HG03280 (cell line): Measurements from ENCODE around the gene F11R.
A peak's percentile ranks its signal among the peaks of the same experiment; 100 is the strongest.
"Not testable (repeated sequence)": the region's sequence is repeated elsewhere in the genome, so short reads cannot be mapped to it uniquely, and the experiment has no call there.

Experiments
- ATAC-seq: cut with Tn5 transposase; IDR thresholded peaks from one replicate; pipeline ENCODE4 v1.9.1; 2021; ENCODE audit warnings: mild to moderate bottlenecking, moderate library complexity; ENCODE audit not compliant: unreplicated experiment

Gene F11R

DNA sequence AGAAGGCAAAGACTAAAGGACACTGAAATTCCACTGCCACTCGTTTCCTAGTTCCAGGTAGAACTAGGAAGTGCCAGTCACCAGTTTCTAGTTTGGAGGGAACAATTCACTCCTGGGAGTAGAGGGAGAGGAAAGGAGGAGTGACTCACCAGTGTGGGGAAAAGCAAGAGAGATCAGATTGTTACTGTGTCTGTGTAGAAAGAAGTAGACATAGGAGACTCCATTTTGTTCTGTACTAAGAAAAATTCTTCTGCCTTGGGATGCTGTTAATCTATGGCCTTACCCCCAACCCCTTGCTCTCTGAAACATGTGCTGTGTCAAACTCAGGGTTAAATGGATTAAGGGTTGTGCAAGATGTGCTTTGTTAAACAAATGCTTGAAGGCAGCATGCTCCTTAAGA, 4.3 kb downstream of the F11R start:
- ATAC-seq, result not testable (repeated sequence)

DNA sequence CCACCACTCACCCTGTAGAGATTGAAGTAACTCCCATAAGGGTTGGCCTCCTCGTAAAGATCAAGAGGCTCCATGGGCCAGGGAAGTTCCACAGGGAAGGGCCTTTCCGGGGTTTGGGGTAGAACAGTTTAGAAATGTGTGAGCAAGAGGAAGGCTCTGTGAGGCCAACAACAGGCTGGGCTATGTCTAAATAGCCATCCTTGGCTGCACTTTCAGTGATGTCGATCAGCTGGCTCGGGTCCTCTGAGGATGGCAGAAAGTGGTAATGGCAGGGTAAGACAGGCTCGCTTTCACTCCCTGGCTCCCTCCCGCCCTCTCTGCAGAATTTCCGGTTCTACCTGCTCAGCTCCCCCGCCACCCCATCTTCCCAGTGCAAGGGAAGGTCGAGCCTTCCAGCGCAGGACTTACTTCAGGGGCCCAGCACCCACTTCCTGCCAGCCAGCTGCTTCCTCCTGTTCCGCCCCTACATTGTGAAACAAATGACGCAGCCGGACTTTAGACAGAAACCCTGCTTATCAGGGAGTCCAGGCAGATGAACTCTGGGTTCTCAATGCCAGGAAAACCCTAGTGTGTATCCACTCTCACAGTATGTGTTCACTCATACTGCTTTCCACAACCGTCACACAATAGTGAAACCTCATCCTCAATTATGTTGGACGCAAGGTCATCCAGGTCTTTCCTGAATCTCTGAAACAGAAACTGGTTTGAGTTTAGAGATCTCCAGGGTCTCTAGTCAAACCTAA, 7.3 kb downstream of the F11R start:
- peak; percentile 87 for ATAC-seq

DNA sequence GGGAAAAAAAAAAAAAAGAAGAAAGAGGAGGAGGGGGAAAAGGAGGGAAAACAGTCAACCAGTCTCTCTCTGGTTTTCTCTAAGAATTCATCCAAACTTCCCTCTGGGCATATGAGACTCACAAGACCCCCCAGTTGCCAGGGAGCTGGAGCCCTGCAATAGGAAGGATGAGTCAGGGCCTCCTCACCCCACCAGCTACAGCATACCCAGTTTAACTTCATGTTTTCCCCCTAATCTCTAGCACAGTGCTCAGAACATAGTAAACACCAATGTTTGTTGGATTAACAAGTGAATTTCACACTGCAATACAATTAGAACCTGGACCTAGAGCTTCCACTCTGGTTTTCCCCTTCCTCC, 7.8 kb downstream of the F11R start:
- ATAC-seq, result no peak

DNA sequence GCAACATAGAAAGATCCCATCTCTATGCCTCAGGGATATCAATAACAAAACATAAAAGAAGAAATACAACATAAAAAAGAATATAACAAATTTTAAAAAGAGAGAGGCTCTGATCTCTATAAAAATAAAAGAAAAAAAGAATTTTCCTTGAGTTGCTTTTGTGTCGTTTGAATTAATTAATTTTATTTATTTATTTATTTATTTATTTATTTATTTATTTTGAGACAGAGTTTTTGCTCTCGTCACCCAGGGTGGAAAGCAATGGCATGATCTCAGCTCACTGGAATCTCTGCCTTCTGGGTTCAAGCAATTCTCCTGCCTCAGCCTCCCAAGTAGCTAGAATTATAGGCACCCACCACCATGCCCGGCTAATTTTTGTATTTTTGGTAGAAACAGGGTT, 8.5 kb downstream of the F11R start:
- no peak for ATAC-seq

DNA sequence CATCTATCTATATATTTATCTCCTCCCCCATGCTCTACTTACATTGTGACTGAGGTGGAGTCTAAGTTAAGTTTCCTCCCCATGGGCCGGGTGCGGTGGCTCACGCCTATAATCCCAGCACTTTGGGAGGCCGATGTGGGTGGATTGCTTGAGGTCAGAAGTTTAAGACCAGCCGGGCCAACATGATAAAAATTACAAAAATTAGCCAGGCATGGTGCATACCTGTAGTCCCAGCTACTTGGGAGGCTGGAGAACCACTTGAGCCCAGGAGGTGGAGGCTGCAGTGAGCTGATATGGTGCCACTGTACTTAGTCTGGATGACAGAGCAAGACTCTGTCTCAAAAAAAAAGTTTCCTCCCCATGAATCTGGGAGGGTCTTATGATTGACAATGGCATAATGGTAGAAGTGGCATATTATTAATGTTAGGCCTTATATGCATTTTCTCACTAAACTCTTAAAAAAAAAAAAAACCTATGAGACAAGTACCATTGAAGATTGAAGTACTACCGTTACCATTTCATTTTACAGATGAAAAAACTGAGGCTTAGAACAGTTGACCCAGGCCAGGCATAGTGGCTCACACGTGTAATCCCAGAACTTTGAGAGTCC, 11.2 kb downstream of the F11R start:
- ATAC-seq, result no peak

DNA sequence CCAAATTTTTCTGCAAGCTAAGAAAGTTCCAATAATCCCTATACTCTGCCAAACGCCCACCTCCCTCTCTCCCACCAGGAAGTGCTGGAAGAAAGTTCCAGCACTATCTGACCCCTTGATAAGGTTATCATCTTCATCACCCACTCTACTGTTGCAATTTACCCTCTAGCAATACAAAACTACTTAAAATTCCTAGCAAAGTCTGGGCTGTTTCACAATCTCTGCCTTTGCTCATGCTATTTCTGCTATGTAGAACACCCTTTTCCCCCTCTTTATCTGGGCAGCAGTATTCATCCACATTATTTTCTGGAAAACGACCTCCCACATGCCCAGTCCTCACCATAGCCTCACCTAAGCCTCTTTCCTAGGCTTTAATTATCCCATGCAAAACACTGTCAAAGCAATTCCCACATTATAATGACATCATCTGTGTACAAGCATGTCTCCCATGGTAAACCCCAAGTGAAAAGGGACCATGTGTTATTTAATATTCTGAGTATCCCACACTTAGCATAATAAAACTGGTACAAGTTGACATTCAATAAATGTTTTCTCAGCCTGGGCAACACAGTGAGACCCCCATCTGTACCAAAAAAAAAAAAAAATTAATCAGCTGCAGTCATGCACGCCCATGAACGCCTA, 12.0 kb downstream of the F11R start:
- ATAC-seq, result no peak

DNA sequence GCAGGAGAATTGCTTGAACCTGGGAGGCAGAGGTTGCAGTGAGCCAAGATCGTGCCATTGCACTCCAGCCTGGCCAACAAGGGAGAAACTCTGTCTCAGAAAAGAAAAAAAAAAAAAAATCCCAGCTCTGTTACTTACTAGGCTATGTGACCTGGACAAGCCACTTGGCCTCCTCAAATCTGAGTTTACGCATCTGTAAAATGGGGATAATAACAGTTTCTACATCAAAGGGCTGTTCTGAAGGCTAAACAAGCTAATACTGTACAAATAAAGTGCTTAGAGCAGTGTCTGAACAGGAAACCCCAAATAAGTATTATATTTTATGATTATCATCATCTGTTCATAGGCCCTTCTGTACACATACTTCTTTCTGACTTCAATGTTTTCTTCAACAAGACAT, 13.6 kb downstream of the F11R start:
- ATAC-seq, result no peak

DNA sequence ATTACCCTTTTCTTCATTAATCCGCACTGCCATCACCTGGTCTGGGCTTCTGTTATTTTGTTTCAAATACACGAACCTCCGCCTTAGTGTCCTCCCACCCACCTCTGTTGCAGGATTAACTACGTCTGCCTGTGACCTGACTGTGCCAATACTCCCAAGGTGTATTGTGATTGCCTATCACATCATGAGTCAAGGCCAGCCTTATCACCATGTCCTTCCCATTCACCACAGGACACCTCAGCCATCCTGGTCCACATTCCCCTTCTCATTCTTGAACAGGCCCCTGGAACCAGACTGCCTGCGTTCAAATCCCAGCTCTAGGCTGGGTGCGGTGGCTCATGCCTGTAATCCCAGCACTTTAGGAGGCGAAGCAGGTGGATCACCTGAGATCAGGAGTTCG, 14.4 kb downstream of the F11R start:
- no peak for ATAC-seq

DNA sequence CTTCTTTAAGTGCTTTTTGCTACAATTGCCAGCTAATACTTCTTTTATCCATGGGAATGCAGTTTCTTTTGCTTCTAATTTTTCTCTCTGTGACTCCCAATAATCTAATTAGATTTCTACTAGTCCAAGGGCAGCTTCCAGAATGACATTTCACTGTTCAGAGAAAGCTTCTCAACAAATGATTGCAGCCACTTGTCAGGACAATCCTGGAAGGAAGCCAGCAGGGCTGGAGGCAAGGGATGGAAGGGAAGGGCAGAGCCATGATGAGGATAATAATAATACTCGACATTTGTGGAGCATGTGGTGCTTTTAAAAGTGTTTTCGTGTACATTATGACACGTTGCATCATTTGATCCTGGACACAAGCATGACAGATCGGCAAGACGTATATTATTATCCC, 19.4 kb downstream of the F11R start:
- ATAC-seq, result no peak

DNA sequence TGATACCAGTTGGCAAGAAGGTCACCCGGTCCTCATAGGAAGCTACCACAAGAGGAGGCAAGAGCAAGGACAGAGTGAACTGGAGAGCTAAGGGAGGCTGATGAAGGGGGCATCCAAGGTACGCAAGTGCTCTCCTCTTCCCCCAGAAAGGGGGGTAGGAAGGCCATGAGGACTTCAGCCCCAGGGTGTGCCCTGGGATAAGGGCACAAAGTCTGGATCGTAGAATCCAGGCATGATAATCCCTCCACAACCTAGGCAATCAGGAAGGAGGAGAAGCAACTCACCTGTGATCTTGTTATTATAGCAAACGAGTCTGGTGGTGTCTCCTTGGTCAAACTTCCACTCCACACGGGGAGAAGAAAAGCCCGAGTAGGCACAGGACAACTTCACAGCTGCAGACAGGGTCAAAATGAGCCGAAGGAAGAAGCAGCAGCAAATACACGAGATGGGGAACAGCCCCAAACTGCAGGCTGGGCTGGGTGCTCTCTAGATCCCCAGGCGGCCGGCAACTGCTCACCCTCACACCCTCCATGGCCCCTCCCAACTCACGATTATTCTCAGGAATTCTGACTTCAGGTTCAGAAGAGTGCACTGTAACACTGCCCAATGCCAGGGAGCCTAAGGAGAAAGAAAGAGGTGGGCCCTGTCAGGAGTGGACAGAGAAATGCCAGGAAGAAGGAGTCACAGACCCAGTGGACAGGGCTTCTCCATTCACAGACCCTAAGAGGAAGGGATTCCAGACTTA, 20.0 kb downstream of the F11R start:
- no peak for ATAC-seq

DNA sequence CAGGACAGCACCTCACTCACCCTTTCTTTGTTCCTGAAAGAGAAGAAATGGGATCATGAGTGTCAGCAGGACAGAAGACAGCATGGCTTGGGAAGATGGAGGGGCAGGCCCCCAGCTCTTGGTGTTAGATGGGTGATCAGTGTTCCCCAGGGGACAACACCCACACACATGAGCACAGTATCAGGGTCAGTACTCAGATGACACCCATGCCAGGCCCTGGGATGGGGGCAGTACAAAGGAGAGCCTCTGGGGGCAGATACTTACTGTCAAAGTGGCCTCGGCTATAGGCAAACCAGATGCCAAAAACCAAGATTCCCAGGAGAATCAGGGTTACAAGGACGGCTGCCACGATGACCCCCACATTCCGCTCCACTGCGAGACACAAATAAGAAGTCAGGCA, 21.6 kb downstream of the F11R start:
- ATAC-seq, result no peak

DNA sequence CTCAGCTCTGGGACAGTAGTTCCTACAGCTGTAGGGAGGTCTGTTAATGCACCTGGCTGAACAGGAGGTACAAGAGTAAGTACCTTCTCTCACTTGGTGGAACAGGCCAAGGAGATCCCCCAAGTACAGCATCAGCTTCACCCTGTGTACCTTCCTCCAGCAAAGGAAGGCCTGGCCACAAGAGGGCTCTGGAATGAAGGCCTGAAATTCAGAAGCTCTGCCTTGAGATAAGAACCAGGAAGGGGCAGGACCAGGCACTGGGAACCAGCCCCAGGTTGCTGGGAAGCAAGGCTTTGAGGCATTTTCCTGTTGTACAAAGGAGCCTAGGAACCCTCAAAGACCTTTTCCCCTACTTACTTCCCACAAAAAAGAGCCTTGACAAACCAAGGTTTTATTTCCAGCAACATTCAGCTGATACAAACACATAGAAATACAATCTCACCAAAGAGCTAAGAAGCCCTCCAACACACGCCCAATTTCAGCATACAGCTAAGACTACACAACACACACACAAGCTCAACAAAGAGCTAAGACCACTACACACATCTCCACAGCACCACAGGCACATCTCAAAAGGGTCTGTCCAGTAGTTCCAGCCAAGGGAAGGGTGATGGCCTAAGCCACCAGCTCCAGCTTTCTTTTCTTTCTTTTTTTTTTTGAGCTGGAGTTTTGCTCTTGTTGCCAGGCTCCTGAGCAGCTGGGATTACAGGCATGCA, 23.5 kb downstream of the F11R start:
- no peak for ATAC-seq

DNA sequence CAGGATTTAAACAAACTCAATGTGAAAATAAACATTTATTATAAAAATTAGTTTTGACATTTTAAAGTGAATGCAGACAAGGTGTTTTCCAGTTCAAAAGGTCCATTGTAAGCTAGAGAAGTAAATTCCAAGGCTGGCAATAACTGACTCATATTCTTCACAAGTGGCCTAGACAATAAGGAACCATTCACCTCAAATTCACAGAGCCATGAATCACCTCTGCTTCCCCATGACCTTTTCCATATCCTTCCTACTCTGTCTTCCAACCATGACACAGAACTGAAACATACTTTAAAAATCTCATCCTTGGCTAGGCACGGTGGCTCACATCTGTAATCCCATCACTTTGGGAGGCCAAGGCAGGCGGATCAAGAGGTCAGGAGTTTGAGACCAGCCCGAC, 24.8 kb downstream of the F11R start:
- ATAC-seq, result no peak

DNA sequence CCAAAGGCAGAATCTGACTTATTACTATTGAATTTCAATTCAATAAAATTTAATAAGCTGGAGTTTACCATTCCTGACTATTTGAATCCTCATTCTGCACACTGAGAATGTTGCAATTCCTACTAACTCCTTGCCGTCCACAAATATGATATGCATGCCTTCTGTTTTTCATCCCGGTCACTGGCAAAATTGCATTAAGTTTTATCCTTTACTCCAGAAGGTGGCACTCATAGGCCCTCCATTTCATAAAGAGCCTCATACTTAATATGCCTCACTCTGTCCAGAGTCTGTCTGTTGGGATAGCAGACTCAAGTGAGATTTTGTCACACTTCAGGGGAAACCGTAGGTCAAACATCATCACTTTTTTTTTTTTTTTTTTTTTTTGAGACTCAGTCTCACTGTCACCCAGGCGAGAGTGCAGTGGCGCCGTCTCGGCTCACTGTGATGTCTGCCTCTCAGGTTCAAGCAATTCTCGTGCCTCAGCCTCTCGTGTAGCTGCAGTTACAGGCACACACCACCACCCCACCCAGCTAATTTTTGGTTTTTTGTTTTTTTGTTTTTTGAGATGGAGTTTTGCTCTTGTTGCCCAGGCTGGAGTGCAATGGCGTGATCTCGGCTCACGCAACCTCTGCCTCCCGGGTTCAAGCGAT, 27.3 kb downstream of the F11R start:
- no peak for ATAC-seq

DNA sequence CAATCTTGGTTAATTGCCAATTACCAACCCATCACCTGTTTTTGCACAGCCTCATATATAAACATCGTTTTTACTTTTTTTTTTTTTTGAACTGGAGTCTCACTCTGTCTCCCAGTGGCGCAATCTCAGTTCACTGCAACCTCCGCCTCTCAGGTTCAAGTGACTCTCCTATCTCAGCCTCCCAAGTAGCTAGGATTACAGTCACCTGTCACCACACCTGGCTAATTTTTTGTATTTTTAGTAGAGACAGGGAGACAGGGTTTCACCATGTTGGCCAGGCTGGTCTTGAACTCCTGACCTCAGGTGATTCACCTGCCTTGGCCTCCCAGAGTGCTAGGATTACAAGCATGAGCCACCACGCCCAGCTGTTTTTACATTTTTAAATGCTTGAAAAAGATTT, 28.9 kb downstream of the F11R start:
- ATAC-seq, result not testable (repeated sequence)

DNA sequence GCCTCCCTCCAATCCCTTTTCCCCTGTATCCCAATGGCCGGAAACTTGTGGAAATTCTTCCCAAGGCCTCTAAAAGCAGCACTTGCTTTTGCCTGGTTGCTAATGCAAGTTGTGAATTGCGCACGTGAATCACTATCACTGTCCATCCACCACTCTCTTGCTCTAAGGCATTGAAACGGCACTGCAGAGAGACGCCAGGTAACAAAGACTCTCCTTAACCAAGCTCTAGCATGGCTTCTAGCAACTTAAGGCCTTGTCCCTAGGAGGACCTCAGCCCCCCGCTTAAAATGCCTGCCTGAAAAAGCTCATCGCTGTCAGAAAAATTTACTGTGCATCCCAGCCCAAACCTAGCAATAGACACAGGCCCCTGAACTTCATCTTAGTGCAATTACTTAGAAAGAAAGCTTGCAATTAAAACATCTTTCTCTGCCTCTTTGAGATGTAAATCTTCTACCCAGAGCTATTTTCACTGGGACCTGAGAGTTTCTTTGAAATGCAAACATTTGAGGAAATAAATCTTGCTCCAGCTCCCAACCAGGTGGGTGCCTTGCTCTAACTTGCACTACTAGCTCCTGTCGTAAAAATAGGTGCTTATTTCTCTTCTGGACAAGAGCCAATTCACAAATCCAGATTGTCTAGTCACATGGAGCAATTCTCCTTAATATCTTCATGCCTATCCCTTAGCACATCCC, 33.4 kb downstream of the F11R start:
- no peak for ATAC-seq

DNA sequence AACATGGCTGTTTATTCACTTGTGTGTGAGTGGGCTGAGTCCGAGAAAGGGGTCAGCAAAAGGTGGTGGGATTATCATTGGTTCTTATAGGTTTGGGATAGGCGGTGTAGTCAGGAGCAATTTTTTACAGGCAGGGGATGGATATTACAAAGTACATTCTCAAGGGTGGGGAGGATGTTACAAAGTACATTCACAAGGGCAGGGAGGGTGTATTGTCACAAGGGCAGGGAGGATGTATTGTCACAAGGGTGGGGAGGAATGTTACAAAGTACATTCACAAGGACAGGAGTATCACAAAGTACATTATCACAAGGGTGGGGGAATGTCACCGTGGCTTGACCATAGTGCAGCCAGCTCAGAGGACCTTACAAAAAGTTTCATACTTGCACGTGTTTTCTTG, 35.2 kb downstream of the F11R start:
- ATAC-seq, result no peak

DNA sequence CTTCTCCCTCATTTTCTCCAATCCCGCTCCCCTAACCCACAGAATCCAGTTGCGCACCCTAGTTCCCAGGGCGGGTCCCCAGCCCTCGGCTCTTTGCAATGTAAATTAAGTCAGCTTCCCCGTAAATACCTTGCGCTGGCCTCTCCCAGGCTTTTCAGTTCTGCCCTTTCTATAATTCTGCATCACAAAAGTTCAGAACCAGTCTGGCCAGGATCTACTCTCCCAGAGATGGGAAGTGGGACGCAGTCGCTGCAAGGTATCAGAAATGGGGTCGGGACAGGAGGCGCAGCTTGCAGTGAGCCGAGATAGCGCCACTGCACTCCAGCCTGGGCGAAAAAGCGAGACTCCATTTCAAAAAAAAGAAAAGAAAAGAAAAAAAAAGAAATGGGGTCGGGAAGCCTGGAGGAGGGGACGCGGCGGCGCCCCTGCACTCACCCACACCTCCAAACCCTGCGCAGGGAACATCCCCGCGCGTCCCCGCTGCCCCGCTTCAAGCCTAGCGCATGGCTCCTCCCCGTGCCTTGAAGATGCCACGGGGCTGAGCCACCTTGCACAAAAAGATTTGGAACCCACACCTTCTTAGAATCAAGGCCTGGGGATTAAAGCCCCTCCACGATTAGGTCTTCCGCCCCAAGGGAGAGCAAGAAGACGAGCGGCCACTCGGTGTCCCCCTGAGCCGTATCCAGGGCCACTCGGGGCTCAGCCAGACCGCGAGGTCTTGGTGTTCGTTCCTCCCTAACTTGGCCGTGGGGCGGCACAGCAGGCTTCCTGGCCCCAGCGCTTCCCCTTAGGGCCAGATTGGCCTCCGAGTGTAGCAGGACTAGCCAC, 39.2 kb downstream of the F11R start:
- no peak for ATAC-seq

DNA sequence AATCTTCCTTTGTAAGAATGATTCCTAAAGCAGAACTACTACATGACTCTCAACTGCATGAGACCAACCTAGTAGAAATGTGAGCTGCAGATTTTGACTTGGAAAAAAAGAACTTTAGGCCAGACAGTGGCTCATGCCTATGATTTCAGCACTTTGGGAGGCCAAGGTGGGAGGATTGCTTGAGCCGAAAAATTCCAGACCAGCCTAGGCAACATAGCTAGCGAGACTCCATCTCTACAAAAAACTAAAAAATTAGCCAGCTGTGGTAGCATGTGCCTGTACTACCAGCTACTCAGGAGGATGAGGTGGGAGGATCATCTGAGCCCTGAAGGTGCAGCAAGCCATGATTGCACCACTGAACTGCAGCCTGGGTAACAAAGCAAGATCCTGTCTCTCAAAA, 41.7 kb downstream of the F11R start:
- ATAC-seq, result no peak
